GM12865 (cell line): ENCODE measurements around the gene DRC7.

Source experiments
- DNase-seq: peaks from one replicate; pipeline ENCODE4 v3.0.0; 2010; ENCODE audit warnings: low read depth
- H3K4me3 ChIP-seq: 2 replicates; pipeline ENCODE4 v1.5.1; 2011; ENCODE audit warnings: mild to moderate bottlenecking, low read depth, low read length, control low read depth
- CTCF ChIP-seq: IDR thresholded peaks from 2 replicates; pipeline ENCODE4 v1.5.1; 2011; ENCODE audit warnings: low read length, control low read depth, low read depth, inconsistent platforms; ENCODE audit not compliant: insufficient read depth; ENCODE audit errors: missing control alignments

The DRC7 gene

GRCh38 chr16:57684626-57685358 is 9.8 kb upstream of the DRC7 start:
- DNase-seq, result no peak
- no peak overlapping the region for H3K4me3 ChIP-seq
- no peak for TF ChIP-seq CTCF

- TF ChIP-seq CTCF, result no peak
- DNase-seq, result no peak
These were observed 9.0 kb upstream of the DRC7 start for GRCh38 chr16:57685633-57686032.

GRCh38 chr16:57686577-57686976 is 8.0 kb upstream of the DRC7 start:
- no peak for DNase-seq
- TF ChIP-seq CTCF, result no peak
- no peak overlapping the region for H3K4me3 ChIP-seq

More at GRCh38 chr16:57685633-57686032, 9.0 kb upstream of the DRC7 start:
- H3K4me3 ChIP-seq, result no peak overlapping the region

- no peak for DNase-seq
- TF ChIP-seq CTCF, result no peak
- no peak overlapping the region for H3K4me3 ChIP-seq
These were observed 7.2 kb upstream of the DRC7 start for GRCh38 chr16:57687363-57687929.

GRCh38 chr16:57688487-57688986 is 6.1 kb upstream of the DRC7 start:
- no peak overlapping the region for H3K4me3 ChIP-seq
- DNase-seq, result no peak
- TF ChIP-seq CTCF, result no peak

- no peak for DNase-seq
- no peak for TF ChIP-seq CTCF
- H3K4me3 ChIP-seq, result no peak overlapping the region
These were observed 5.4 kb upstream of the DRC7 start for GRCh38 chr16:57688987-57689761.
